Measurements from ENCODE around the gene DHRS11.

The DHRS11 gene

DNA sequence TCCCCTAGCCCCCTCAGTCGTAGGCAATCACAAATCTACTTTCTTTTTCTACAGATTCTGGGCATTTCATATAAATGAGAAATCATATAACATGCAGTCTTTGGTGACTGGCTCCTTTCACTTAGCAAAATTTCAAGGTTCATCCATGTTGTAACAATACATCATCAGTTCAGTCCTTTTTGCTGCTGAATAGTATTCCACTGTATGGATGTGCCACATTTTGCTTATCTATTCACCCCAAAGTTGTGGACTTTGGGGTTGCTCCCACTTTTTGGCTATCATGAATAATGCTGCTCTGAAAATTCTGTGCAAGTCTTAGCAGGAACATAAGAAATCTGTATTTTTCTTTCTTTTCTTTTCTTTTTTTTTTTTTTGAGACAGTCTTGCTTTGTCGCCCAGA, 48.7 kb downstream of the DHRS11 start:
- Histone ChIP-seq H3K4me3 (replicated peaks; ENCODE audit: insufficient read depth, low read length) (no peak overlapping the region), H3K27ac (replicated peaks) (no peak overlapping the region), H3K27me3 (ENCODE audit: insufficient read depth, poor library complexity, severe bottlenecking) (peaks cover 42% of the 10 kb centered on the region)
- TF ChIP-seq SPI1 (IDR thresholded peaks at IDR 0.05; ENCODE audit: borderline replicate concordance, low read depth): no peak
- TF ChIP-seq GABPA (IDR thresholded peaks at IDR 0.05; ENCODE audit: low read depth): no peak
- TF ChIP-seq, protein P1, sequence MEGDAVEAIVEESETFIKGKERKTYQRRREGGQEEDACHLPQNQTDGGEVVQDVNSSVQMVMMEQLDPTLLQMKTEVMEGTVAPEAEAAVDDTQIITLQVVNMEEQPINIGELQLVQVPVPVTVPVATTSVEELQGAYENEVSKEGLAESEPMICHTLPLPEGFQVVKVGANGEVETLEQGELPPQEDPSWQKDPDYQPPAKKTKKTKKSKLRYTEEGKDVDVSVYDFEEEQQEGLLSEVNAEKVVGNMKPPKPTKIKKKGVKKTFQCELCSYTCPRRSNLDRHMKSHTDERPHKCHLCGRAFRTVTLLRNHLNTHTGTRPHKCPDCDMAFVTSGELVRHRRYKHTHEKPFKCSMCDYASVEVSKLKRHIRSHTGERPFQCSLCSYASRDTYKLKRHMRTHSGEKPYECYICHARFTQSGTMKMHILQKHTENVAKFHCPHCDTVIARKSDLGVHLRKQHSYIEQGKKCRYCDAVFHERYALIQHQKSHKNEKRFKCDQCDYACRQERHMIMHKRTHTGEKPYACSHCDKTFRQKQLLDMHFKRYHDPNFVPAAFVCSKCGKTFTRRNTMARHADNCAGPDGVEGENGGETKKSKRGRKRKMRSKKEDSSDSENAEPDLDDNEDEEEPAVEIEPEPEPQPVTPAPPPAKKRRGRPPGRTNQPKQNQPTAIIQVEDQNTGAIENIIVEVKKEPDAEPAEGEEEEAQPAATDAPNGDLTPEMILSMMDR (IDR thresholded peaks at IDR 0.05; ENCODE audit: insufficient read depth, low read length): no peak
- TF ChIP-seq, protein P2, sequence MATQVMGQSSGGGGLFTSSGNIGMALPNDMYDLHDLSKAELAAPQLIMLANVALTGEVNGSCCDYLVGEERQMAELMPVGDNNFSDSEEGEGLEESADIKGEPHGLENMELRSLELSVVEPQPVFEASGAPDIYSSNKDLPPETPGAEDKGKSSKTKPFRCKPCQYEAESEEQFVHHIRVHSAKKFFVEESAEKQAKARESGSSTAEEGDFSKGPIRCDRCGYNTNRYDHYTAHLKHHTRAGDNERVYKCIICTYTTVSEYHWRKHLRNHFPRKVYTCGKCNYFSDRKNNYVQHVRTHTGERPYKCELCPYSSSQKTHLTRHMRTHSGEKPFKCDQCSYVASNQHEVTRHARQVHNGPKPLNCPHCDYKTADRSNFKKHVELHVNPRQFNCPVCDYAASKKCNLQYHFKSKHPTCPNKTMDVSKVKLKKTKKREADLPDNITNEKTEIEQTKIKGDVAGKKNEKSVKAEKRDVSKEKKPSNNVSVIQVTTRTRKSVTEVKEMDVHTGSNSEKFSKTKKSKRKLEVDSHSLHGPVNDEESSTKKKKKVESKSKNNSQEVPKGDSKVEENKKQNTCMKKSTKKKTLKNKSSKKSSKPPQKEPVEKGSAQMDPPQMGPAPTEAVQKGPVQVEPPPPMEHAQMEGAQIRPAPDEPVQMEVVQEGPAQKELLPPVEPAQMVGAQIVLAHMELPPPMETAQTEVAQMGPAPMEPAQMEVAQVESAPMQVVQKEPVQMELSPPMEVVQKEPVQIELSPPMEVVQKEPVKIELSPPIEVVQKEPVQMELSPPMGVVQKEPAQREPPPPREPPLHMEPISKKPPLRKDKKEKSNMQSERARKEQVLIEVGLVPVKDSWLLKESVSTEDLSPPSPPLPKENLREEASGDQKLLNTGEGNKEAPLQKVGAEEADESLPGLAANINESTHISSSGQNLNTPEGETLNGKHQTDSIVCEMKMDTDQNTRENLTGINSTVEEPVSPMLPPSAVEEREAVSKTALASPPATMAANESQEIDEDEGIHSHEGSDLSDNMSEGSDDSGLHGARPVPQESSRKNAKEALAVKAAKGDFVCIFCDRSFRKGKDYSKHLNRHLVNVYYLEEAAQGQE (IDR thresholded peaks at IDR 0.05; ENCODE audit: insufficient replicate concordance, low read depth): no peak
- no peak for TF ChIP-seq POLR2AphosphoS5 (IDR thresholded peaks at IDR 0.05; ENCODE audit: low read depth)
- no peak for DNase-seq (ENCODE audit: low read depth in 1 of 2, low spot score in 1 of 2)

DNA sequence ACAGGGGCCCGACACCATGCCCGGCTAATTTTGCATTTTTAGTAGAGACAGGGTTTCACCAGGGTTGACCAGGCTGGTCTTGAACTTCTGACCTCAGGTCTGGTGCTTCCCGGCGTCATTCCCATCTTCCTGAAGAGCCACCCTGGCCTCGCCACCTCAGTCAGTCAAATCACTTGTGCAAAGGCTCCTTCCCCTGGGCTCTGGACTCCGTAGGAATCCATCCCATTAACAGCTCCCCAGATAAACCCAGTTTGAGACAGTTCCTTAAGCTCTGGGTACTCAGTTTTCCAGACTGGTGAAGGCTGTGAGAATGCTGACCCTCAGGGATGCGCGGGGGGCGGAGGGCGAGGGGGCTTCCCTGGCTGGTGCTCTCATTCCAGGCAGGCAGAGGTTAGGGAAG, 49.2 kb downstream of the DHRS11 start:
- H3K27ac ChIP-seq (replicated peaks): no peak overlapping the region
- TF ChIP-seq, protein P2 (IDR thresholded peaks at IDR 0.05; ENCODE audit: insufficient replicate concordance, low read depth): no peak
- no peak for TF ChIP-seq POLR2AphosphoS5 (IDR thresholded peaks at IDR 0.05; ENCODE audit: low read depth)
- TF ChIP-seq GABPA (IDR thresholded peaks at IDR 0.05; ENCODE audit: low read depth): no peak
- TF ChIP-seq, protein P1 (IDR thresholded peaks at IDR 0.05; ENCODE audit: insufficient read depth, low read length): no peak
- no peak for TF ChIP-seq SPI1 (IDR thresholded peaks at IDR 0.05; ENCODE audit: borderline replicate concordance, low read depth)
- DNase-seq (ENCODE audit: low read depth in 1 of 2, low spot score in 1 of 2): no peak
- no peak overlapping the region for H3K4me3 ChIP-seq (replicated peaks; ENCODE audit: insufficient read depth, low read length)
- H3K27me3 ChIP-seq (ENCODE audit: insufficient read depth, poor library complexity, severe bottlenecking): peaks cover 42% of the 10 kb centered on the region

DNA sequence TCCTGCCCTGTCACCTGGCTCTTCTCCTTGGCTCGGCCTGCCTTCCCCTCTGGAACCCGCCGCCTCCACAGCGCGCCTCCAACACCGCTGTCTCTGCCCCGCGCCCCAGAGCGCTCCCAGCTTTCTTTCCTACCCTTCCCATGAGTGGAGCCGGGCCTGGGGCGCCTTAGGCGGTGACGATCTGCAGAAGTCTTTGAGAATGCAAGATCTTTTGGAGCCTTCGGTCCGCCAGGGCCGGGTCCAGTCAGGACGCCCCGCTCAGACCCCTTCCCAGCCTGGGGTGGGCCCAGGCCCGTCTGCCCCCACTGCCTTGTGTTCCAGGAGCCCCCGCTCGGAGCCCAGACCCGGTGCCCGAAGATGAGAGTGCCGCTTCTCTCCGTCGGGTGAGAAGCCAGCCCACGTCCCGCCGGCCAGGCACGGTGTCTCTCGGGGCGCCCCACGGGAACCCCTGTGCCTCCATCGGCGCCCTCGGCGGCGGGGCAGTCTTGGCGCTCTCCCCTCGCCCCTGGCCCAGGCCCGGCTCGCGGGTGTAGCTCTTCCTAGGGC, 49.7 kb downstream of the DHRS11 start:
- H3K4me3 ChIP-seq (replicated peaks; ENCODE audit: insufficient read depth, low read length): no peak overlapping the region
- no peak overlapping the region for H3K27ac ChIP-seq (replicated peaks)
- peaks cover 42% of the 10 kb centered on the region for H3K27me3 ChIP-seq (ENCODE audit: insufficient read depth, poor library complexity, severe bottlenecking)
- TF ChIP-seq, protein P2 (IDR thresholded peaks at IDR 0.05; ENCODE audit: insufficient replicate concordance, low read depth): no peak
- no peak for DNase-seq (ENCODE audit: low read depth in 1 of 2, low spot score in 1 of 2)
